HS-5 (cell line): ENCODE measurements around the gene SOCS6.
"Not testable (repeated sequence)": the region's sequence is repeated elsewhere in the genome, so short reads cannot be mapped to it uniquely, and the experiment has no call there.

Experiments
- DNase-seq: peaks from one replicate; pipeline ENCODE4 v3.0.0-alpha.2; 2012; ENCODE audit warnings: low read depth

Gene SOCS6

GRCh38 chr18:70288851-70289328 lies at the start of gene SOCS6:
Gene SOCS6 (plus strand): TSS chr18:70289045. CDS start chr18:70324669, 35,624 bp downstream.
- DNase-seq: no peak

- DNase-seq: no peak
Observed at GRCh38 chr18:70243131-70243929, 45.5 kb upstream of the SOCS6 start.

- DNase-seq: no peak
Observed at GRCh38 chr18:70246061-70246466, 42.8 kb upstream of the SOCS6 start.

- no peak for DNase-seq
Observed at GRCh38 chr18:70249118-70249517, 39.7 kb upstream of the SOCS6 start.

- not testable (repeated sequence) for DNase-seq
Observed at GRCh38 chr18:70249861-70250260, 39.0 kb upstream of the SOCS6 start.

- no peak for DNase-seq
Observed at GRCh38 chr18:70250781-70251180, 38.1 kb upstream of the SOCS6 start.

- no peak for DNase-seq
Observed at GRCh38 chr18:70256184-70256583, 32.7 kb upstream of the SOCS6 start.

GRCh38 chr18:70256994-70257393 lies 31.9 kb upstream of the SOCS6 start:
- no peak for DNase-seq

- no peak for DNase-seq
Observed at GRCh38 chr18:70258243-70258642, 30.6 kb upstream of the SOCS6 start.

- DNase-seq: no peak
Observed at GRCh38 chr18:70260683-70261082, 28.2 kb upstream of the SOCS6 start.

- no peak for DNase-seq
Observed at GRCh38 chr18:70261141-70261788, 27.6 kb upstream of the SOCS6 start.

GRCh38 chr18:70263336-70263735 lies 25.5 kb upstream of the SOCS6 start:
- DNase-seq: no peak

GRCh38 chr18:70271742-70272141 lies 17.1 kb upstream of the SOCS6 start:
- DNase-seq: no peak

- no peak for DNase-seq
Observed at GRCh38 chr18:70273021-70273420, 15.8 kb upstream of the SOCS6 start.

- DNase-seq: no peak
Observed at GRCh38 chr18:70276416-70277191, 12.2 kb upstream of the SOCS6 start.

- no peak for DNase-seq
Observed at GRCh38 chr18:70279470-70279869, 9.4 kb upstream of the SOCS6 start.

GRCh38 chr18:70280007-70280925 lies 8.6 kb upstream of the SOCS6 start:
- peak; percentile 39 for DNase-seq

- no peak for DNase-seq
Observed at GRCh38 chr18:70284976-70285620, 3.7 kb upstream of the SOCS6 start.

GRCh38 chr18:70287731-70288130 lies 1.1 kb upstream of the SOCS6 start:
- DNase-seq: no peak

GRCh38 chr18:70288171-70288850 lies 534 bp upstream of the SOCS6 start:
- DNase-seq: no peak
